ENCODE measurements around the gene CFAP61.

DNA sequence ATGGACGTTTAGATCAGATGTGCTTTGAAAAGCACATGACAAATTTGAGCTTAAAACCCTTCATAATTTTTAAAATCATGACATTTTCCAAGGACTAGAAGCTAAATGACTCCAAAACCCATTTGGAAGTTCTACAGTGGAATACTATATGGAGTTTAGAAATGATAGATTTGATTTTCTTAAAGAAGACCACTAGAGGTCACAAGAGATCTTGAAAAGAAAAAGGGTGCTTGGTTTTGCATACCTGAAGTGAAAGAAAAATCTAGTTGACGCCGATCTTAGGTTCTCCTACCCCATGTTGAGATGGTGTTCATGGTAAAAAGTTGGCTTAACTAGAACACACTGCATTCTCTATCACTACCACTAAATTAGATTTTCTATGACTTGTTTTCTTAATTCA, 31.5 kb downstream of the CFAP61 start:
- TF ChIP-seq, protein P1, sequence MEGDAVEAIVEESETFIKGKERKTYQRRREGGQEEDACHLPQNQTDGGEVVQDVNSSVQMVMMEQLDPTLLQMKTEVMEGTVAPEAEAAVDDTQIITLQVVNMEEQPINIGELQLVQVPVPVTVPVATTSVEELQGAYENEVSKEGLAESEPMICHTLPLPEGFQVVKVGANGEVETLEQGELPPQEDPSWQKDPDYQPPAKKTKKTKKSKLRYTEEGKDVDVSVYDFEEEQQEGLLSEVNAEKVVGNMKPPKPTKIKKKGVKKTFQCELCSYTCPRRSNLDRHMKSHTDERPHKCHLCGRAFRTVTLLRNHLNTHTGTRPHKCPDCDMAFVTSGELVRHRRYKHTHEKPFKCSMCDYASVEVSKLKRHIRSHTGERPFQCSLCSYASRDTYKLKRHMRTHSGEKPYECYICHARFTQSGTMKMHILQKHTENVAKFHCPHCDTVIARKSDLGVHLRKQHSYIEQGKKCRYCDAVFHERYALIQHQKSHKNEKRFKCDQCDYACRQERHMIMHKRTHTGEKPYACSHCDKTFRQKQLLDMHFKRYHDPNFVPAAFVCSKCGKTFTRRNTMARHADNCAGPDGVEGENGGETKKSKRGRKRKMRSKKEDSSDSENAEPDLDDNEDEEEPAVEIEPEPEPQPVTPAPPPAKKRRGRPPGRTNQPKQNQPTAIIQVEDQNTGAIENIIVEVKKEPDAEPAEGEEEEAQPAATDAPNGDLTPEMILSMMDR (IDR thresholded peaks at IDR 0.05) = peak in 1 of 2 donors; percentile 28
- no peak for TF ChIP-seq POLR2AphosphoS5 (IDR thresholded peaks at IDR 0.05)

Measured in suprapubic skin (tissue), 3 donors.